Ishikawa (cell line): ENCODE data around the gene MYL6B.

Experiments
- CEBPB ChIP-seq: IDR thresholded peaks from 2 replicates; pipeline ENCODE4 v1.6.1; 2012
- EP300 ChIP-seq: IDR thresholded peaks from 2 replicates; pipeline ENCODE4 v1.6.1; 2012; ENCODE audit warnings: borderline replicate concordance
- FOXM1 ChIP-seq: IDR thresholded peaks from 2 replicates; pipeline ENCODE4 v1.6.1; 2012; ENCODE audit warnings: low read depth, borderline replicate concordance
- RAD21 ChIP-seq: IDR thresholded peaks from 2 replicates; pipeline ENCODE4 v1.6.1; 2012; ENCODE audit warnings: low read depth
- REST ChIP-seq: IDR thresholded peaks from 2 replicates; pipeline ENCODE4 v1.6.1; 2012; ENCODE audit warnings: low read depth, mild to moderate bottlenecking
- TAF1 ChIP-seq: IDR thresholded peaks from 2 replicates; pipeline ENCODE4 v1.6.1; 2012; ENCODE audit warnings: low read depth, mild to moderate bottlenecking
- TEAD4 ChIP-seq: IDR thresholded peaks from 2 replicates; pipeline ENCODE4 v1.6.1; 2012
- USF1 ChIP-seq: IDR thresholded peaks from 2 replicates; pipeline ENCODE4 v1.6.1; 2012
- YY1 ChIP-seq: IDR thresholded peaks from 2 replicates; pipeline ENCODE4 v1.6.1; 2012; ENCODE audit warnings: low read depth
- ZBTB7A ChIP-seq: IDR thresholded peaks from 2 replicates; pipeline ENCODE4 v1.6.1; 2012; ENCODE audit warnings: low read depth

- TF ChIP-seq RAD21: no peak
- no peak for TF ChIP-seq REST
- TF ChIP-seq USF1: no peak
- no peak for TF ChIP-seq YY1
- no peak for TF ChIP-seq TAF1
- TF ChIP-seq CEBPB: no peak
- no peak for TF ChIP-seq ZBTB7A
- no peak for TF ChIP-seq TEAD4
- TF ChIP-seq FOXM1: no peak
- no peak for TF ChIP-seq EP300
Measured at GRCh38 chr12:56141946-56142784, 10.2 kb upstream of the MYL6B start.
